Parathyroid adenoma (tissue), 2 donors: ENCODE results near the gene PTRHD1.

Source experiments
- H2AFZ ChIP-seq: fragments of 300-600 bp; sonication (generic); one replicate; pipeline ENCODE4 v1.7.0; 2017; ENCODE audit warnings: antibody characterized with exemption, mild to moderate bottlenecking
- H3K27ac ChIP-seq: fragments of 300-600 bp; sonication (generic); one replicate; pipeline ENCODE4 v1.7.0; 2017
- H3K27me3 ChIP-seq: fragments of 300-600 bp; sonication (generic); one replicate; pipeline ENCODE4 v1.7.0; 2017; ENCODE audit warnings: low read length; ENCODE audit not compliant: control insufficient read depth, insufficient read depth
- H3K36me3 ChIP-seq: fragments of 300-600 bp; sonication (generic); one replicate; pipeline ENCODE4 v1.7.0; 2017; ENCODE audit warnings: low read length; ENCODE audit not compliant: control insufficient read depth, insufficient read depth
- H3K4me1 ChIP-seq: fragments of 300-600 bp; sonication (generic); one replicate; pipeline ENCODE4 v1.7.0; 2017; ENCODE audit warnings: control low read depth
- H3K4me2 ChIP-seq: fragments of 300-600 bp; sonication (generic); one replicate; pipeline ENCODE4 v1.7.0; 2017; ENCODE audit warnings: low read length
- H3K4me3 ChIP-seq: fragments of 300-600 bp; sonication (generic); one replicate; pipeline ENCODE4 v1.7.0; 2017; ENCODE audit warnings: low read depth, low read length
- H3K79me2 ChIP-seq: fragments of 300-600 bp; sonication (generic); one replicate; pipeline ENCODE4 v1.7.0; 2017; ENCODE audit warnings: control low read depth
- H3K9ac ChIP-seq: fragments of 300-600 bp; sonication (generic); one replicate; pipeline ENCODE4 v1.7.0; 2017; ENCODE audit warnings: mild to moderate bottlenecking
- H3K9me3 ChIP-seq: fragments of 300-600 bp; sonication (generic); one replicate; pipeline ENCODE4 v1.7.0; 2017; ENCODE audit warnings: low read length; ENCODE audit not compliant: control insufficient read depth
- CTCF ChIP-seq: fragments of 300-600 bp; sonication (generic); IDR thresholded peaks from one replicate; pipeline ENCODE4 v1.7.0; 2017; ENCODE audit warnings: antibody characterized with exemption, mild to moderate bottlenecking
- donor health status: primary hyperparathyroidism.

The PTRHD1 gene

GRCh38 chr2:24785671-24786321 is 7.4 kb downstream of the PTRHD1 start:
- no peak overlapping the region for H2AFZ ChIP-seq
- no peaks in the 10 kb centered on the region for H3K79me2 ChIP-seq
- no peaks in the 10 kb centered on the region for H3K4me1 ChIP-seq
- no peaks in the 10 kb centered on the region for H3K9me3 ChIP-seq
- H3K4me3 ChIP-seq = no peak overlapping the region
- no peak overlapping the region for H3K27ac ChIP-seq
- no peaks in the 10 kb centered on the region for H3K36me3 ChIP-seq
- no peak for TF ChIP-seq CTCF
- no peak overlapping the region for H3K4me2 ChIP-seq
- no peak overlapping the region for H3K9ac ChIP-seq
- H3K27me3 ChIP-seq = no peaks in the 10 kb centered on the region

GRCh38 chr2:24783641-24784040 is 9.6 kb downstream of the PTRHD1 start:
- Histone ChIP-seq H3K9ac (no peak overlapping the region), H3K27ac (no peak overlapping the region), H3K27me3 (no peaks in the 10 kb centered on the region), H3K4me2 (no peak overlapping the region), H3K4me3 (no peak overlapping the region), H3K36me3 (no peaks in the 10 kb centered on the region), H3K4me1 (no peaks in the 10 kb centered on the region), H3K9me3 (no peaks in the 10 kb centered on the region), H3K79me2 (no peaks in the 10 kb centered on the region), H2AFZ (no peak overlapping the region)
- TF ChIP-seq CTCF = no peak

DNA sequence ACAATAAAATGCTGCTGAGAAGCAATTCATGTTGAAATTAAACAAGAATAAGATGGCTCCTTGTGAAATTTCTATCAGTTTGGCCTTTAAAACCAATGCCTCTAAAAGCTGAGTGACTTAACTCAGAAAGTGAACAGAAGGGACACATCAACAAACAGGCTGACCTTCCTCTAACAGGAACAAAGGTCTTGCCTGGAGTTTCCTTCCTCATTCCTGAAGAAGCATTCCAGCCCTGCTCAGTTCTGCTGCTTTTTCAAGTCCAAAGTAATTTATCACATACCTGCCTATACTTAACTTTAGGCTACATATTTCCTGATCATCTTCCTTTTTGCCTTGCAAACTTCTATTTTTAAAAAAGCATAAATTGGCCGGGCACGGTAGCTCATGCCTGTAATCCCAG is 14.1 kb downstream of the PTRHD1 start:
- no peak overlapping the region for H3K27ac ChIP-seq

DNA sequence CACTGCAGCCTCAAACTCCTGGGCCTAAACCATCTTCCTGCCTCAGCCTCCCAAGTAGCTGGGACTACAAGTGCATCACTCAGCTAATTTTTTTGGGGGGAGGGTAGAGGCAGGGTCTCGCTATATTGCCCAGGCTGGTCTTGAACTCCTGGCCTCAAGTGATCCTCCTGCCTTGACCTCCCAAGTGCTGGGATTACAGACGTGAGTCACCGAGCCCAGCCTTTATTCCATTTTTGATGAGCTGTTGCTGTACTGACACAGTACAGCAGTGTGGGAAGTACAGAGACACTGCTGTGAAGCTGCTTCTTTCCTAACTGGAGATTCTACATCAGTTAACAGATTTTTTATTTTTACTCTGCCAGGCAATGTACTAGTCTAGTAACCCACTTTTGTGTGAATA is 18.8 kb downstream of the PTRHD1 start:
- no peaks in the 10 kb centered on the region for H3K27me3 ChIP-seq
- H3K4me2 ChIP-seq = no peak overlapping the region
- no peaks in the 10 kb centered on the region for H3K36me3 ChIP-seq
- H3K9ac ChIP-seq = no peak overlapping the region
- H3K79me2 ChIP-seq = no peaks in the 10 kb centered on the region
- no peaks in the 10 kb centered on the region for H3K9me3 ChIP-seq
- no peaks in the 10 kb centered on the region for H3K4me1 ChIP-seq
- TF ChIP-seq CTCF = no peak
- H3K27ac ChIP-seq = no peak overlapping the region
- no peak overlapping the region for H3K4me3 ChIP-seq
- H2AFZ ChIP-seq = no peak overlapping the region

More for the DNA sequence above, 14.1 kb downstream of the PTRHD1 start:
- no peak for TF ChIP-seq CTCF
- no peaks in the 10 kb centered on the region for H3K4me1 ChIP-seq
- H3K9me3 ChIP-seq = no peaks in the 10 kb centered on the region
- H3K9ac ChIP-seq = no peak overlapping the region
- no peaks in the 10 kb centered on the region for H3K27me3 ChIP-seq
- H3K4me2 ChIP-seq = no peak overlapping the region
- no peaks in the 10 kb centered on the region for H3K79me2 ChIP-seq
- no peak overlapping the region for H2AFZ ChIP-seq
- no peaks in the 10 kb centered on the region for H3K36me3 ChIP-seq
- H3K4me3 ChIP-seq = no peak overlapping the region
